T-cell (primary cell): ENCODE results near the gene UBE2E2. TPM values are rescaled to one million over a fixed set of nuclear protein-coding genes. Genes with fewer than 3 reads are reported as not detected.
A peak's percentile ranks its signal among the peaks of the same experiment; 100 is the strongest.

Experiments used
- ATAC-seq, 4 experiments: fragments of 200-7000 bp in 3 of 4; fragments of 150-1000 bp in 1 of 4; cut with Tn5 transposase; replicated peaks in 1 of 4; 1 replicate in 3 of 4; 2 replicates in 1 of 4; pipeline ENCODE4 v1.10.0; 2021; ENCODE audit warnings: moderate library complexity in 3 of 4, mild to moderate bottlenecking in 2 of 4, moderate number of reproducible peaks in 1 of 4
- CTCF ChIA-PET, 2 donors: fragments of 300-600 bp; sonication (Branson Sonifier 250); formaldehyde crosslinking; loops; one replicate each; lab custom pipeline; 2022; ENCODE audit warnings: antibody characterized with exemption in 2 of 2; lab: Charles Lee
- POLR2A ChIA-PET, 2 donors: fragments of 300-600 bp; sonication (Branson Sonifier 250); formaldehyde crosslinking; loops; one replicate each; lab custom pipeline; 2022; ENCODE audit warnings: antibody characterized with exemption in 2 of 2; lab: Charles Lee
- DNase-seq, 35 experiments: peaks; one replicate each; pipeline versions ENCODE4 v3.0.0 to v3.0.0-alpha.2; 2013 to 2023
- H3K27ac ChIP-seq: one replicate; pipeline ENCODE4 v1.5.1; 2013; ENCODE audit warnings: low read length
- H3K27me3 ChIP-seq, 2 experiments: replicated peaks in 1 of 2; 1 replicate in 1 of 2; 2 replicates in 1 of 2; pipeline versions ENCODE4 v1.6.1 to v1.7.0; 2013; ENCODE audit warnings: low read length in 1 of 2, mixed read lengths in 1 of 2; ENCODE audit not compliant: control insufficient read depth in 2 of 2, insufficient read depth in 2 of 2; ENCODE audit errors: extremely low read depth in 1 of 2
- H3K36me3 ChIP-seq, 2 donors: 1 replicate in 1 of 2; 2 replicates in 1 of 2; pipeline versions ENCODE4 v1.6.1 to v1.7.0; 2013; ENCODE audit warnings: low read length in 1 of 2; ENCODE audit not compliant: control insufficient read depth in 2 of 2, insufficient read depth in 1 of 2; ENCODE audit errors: extremely low read depth in 1 of 2
- H3K4me1 ChIP-seq, 2 experiments: 1 replicate in 1 of 2; 2 replicates in 1 of 2; pipeline versions ENCODE4 v1.6.1 to v1.7.0; 2013; ENCODE audit warnings: low read length in 2 of 2, mixed read lengths in 1 of 2; ENCODE audit not compliant: insufficient read depth in 2 of 2, control insufficient read depth in 1 of 2; ENCODE audit errors: extremely low read depth in 1 of 2
- H3K4me3 ChIP-seq, 2 donors: 1 replicate in 1 of 2; 2 replicates in 1 of 2; pipeline versions ENCODE4 v1.5.1 to v1.7.0; 2013; ENCODE audit warnings: mild to moderate bottlenecking in 2 of 2, low read length in 1 of 2, moderate library complexity in 1 of 2; ENCODE audit not compliant: control insufficient read depth in 1 of 2; ENCODE audit errors: extremely low read depth in 1 of 2
- H3K9me3 ChIP-seq: 2 replicates; pipeline ENCODE4 v1.7.0; 2013
- H3K27ac Mint-ChIP-seq, 2 donors: one replicate each; pipeline ENCODE4 v1.8.0; 2020 to 2021; ENCODE audit warnings: mild to moderate bottlenecking in 2 of 2, mixed read lengths in 2 of 2
- H3K27me3 Mint-ChIP-seq, 2 donors: one replicate each; pipeline ENCODE4 v1.8.0; 2021 to 2022; ENCODE audit warnings: mixed read lengths in 2 of 2
- H3K36me3 Mint-ChIP-seq: one replicate; pipeline ENCODE4 v1.8.0; 2021; ENCODE audit warnings: mixed read lengths
- H3K4me1 Mint-ChIP-seq, 3 donors: one replicate each; pipeline ENCODE4 v1.8.0; 2020 to 2022; ENCODE audit warnings: mixed read lengths in 3 of 3, mild to moderate bottlenecking in 1 of 3
- H3K4me3 Mint-ChIP-seq, 3 donors: one replicate each; pipeline ENCODE4 v1.8.0; 2020 to 2022; ENCODE audit warnings: mild to moderate bottlenecking in 3 of 3, mixed read lengths in 3 of 3, moderate library complexity in 3 of 3
- H3K9me3 Mint-ChIP-seq, 3 donors: one replicate each; pipeline ENCODE4 v1.8.0; 2020 to 2022; ENCODE audit warnings: mixed read lengths in 3 of 3
- WGBS: methylation state at CpG from one replicate; pipeline ENCODE4 v1.1.5; 2013; ENCODE audit warnings: missing lambda C conversion rate; ENCODE audit not compliant: insufficient coverage; 5-methylcytosine and 5-hydroxymethylcytosine counted together
- total RNA-seq, 35 experiments: library from RNA in 6 of 35; stranded (reverse) in 6 of 35; fragments of 120-200 nt in 1 of 35; gene quantifications; one replicate each; pipeline versions ENCODE4 v1.2.1 to v1.2.4 and lab custom pipeline; 2013 to 2026

Gene UBE2E2
- total RNA-seq, 5 donors from 2014 or later (not counting 1 experiment from before 2014, with no cell fraction given) = 7.2 to 17.6 (median 7.5) TPM

DNA sequence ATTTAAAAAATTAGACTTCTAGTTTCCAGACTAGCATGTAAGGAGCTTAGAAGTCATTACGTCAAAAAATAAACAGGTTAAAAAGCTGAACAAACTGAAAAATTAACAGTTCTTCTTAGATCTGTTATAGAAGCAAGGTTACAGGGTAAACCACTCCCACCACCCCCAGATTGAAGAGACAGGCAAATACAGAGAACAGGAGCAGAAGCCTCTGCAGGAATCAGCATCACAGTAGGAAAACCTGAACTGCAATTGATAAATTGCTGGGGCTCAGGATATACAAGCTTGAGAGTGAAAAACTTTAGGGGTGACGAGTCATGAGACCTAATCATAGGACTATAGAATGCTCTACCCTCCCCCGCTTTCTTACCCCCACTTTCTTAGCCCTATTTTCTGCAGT is 222.3 kb downstream of the UBE2E2 start:
- Mint-ChIP-seq H3K27me3 (peaks cover 0 to 2% of the 10 kb centered on the region in 2 donors), H3K27ac (no peak overlapping the region), H3K4me3 (no peak overlapping the region), H3K9me3 (no peaks in the 10 kb centered on the region), H3K36me3 (no peaks in the 10 kb centered on the region), H3K4me1 (peaks cover 0 to 2% (median 0%) of the 10 kb centered on the region in 3 donors)
- ChIA-PET CTCF (no interaction called here), POLR2A (no interaction called here)
- ATAC-seq (no peak), DNase-seq (no peak)
- no peak overlapping the region for H3K4me3 ChIP-seq
- no peak overlapping the region for H3K27ac ChIP-seq
- no CpG with 5 or more reads among the region's 3 CpGs for WGBS
- no peaks in the 10 kb centered on the region for H3K9me3 ChIP-seq
- H3K4me1 ChIP-seq = no peaks in the 10 kb centered on the region
- no peaks in the 10 kb centered on the region for H3K27me3 ChIP-seq
- no peaks in the 10 kb centered on the region for H3K36me3 ChIP-seq

DNA sequence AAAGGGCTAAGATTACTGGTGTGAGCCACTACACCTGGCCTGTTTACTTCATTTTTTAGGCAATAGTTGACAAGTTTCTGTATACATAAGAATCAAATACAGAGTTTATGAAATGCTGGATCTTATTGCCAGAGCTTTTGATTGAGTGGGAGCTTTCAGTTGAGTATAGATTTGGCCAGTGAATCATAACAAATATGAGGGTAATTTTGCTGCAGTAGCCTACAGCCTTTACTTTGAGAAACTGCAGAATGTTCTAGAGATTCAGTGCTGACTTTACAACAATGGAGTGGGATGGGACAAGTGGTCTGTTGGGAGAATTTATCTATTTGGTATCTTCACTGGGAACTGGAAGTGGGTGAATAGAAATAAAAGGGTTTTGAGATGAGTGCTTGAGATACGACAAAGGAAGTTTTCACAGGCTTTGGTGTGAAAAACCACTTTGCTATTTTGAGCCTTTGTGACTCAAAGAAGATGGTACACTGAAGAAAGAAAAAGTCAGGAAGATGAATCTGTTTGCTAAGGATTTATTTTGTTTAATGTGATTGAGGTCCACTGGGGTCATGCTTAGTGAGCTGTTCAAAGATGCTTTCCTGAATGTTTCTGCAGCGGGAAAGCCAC is 227.8 kb downstream of the UBE2E2 start:
- CTCF ChIA-PET = interaction anchor here in 1 of 2 donors (0.7 kb wide), 1 partner anchor 11 kb away, joined by 3 read pairs; no protein-coding TSS in a partner anchor
- no peaks in the 10 kb centered on the region for H3K4me1 ChIP-seq
- no peak overlapping the region for H3K4me3 Mint-ChIP-seq
- no peaks in the 10 kb centered on the region for H3K9me3 Mint-ChIP-seq
- POLR2A ChIA-PET = no interaction called here
- no peaks in the 10 kb centered on the region for H3K27me3 ChIP-seq
- no peak overlapping the region for H3K27ac Mint-ChIP-seq
- H3K4me1 Mint-ChIP-seq = peaks cover 9 to 16% (median 9%) of the 10 kb centered on the region in 3 donors
- H3K9me3 ChIP-seq = no peaks in the 10 kb centered on the region
- no peaks in the 10 kb centered on the region for H3K36me3 ChIP-seq
- DNase-seq = no peak
- H3K27me3 Mint-ChIP-seq = peaks cover 0 to 3% of the 10 kb centered on the region in 2 donors
- 0% methylated on average over 1 of the region's 2 CpGs for WGBS
- ATAC-seq = no peak
- no peaks in the 10 kb centered on the region for H3K36me3 Mint-ChIP-seq
- H3K27ac ChIP-seq = no peak overlapping the region
- H3K4me3 ChIP-seq = no peak overlapping the region

DNA sequence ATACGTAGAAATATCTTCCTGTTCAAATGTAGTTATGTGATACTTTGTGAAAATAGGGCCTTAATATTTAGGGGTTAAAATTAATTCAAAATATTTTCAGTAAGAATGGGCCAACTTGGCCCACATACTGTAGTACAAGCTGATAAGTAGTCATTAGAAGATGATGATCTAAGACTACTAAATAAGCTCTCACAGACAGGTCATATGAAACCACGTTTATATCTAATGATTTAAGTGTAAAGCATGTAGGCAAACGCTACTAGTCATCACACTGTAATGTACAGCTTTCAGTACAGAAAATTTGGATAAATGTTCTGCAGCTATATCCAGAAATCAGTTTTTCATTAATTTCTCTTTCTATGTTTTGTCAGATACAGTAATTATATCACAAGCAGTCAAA is 228.6 kb downstream of the UBE2E2 start:
- no peak overlapping the region for H3K27ac ChIP-seq

DNA sequence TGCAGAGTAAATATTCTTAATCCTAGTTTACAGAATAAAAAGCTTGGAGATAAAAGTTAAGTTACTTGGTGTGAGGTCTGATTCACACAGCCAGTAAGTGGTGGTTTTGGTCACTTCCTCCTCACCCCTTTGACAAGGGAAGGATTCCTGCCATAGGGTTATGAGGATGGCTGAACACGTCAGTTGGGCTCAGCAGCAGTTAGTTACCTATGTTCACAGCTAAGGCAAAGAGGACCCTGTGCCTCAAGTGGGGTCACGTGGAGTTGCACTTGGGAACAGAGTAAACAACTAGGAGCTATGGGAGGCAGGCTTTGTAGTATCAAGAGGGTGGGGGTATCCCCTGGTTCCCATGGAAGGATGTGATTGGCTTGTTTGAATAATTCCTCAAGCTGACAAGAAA is 232.2 kb downstream of the UBE2E2 start:
- H3K27ac ChIP-seq = no peak overlapping the region
- H3K4me3 ChIP-seq = no peak overlapping the region
- H3K36me3 ChIP-seq = no peaks in the 10 kb centered on the region
- peaks cover 5 to 6% of the 10 kb centered on the region in 2 experiments for H3K4me1 ChIP-seq
- H3K9me3 Mint-ChIP-seq = no peaks in the 10 kb centered on the region
- no peaks in the 10 kb centered on the region for H3K36me3 Mint-ChIP-seq
- H3K4me1 Mint-ChIP-seq = peaks cover 24 to 35% (median 28%) of the 10 kb centered on the region in 3 donors
- H3K27me3 ChIP-seq = no peaks in the 10 kb centered on the region
- ATAC-seq (no peak), DNase-seq (no peak)
- peaks cover 0 to 2% of the 10 kb centered on the region in 2 donors for H3K27me3 Mint-ChIP-seq
- 100% methylated on average over 1 of the region's 2 CpGs for WGBS
- ChIA-PET CTCF (no interaction called here), POLR2A (no interaction called here)
- no peaks in the 10 kb centered on the region for H3K9me3 ChIP-seq
- no peak overlapping the region for H3K4me3 Mint-ChIP-seq
- no peak overlapping the region for H3K27ac Mint-ChIP-seq

More for the DNA sequence above, 228.6 kb downstream of the UBE2E2 start:
- Histone ChIP-seq H3K36me3 (no peaks in the 10 kb centered on the region), H3K4me1 (no peaks in the 10 kb centered on the region), H3K4me3 (no peak overlapping the region), H3K9me3 (no peaks in the 10 kb centered on the region), H3K27me3 (no peaks in the 10 kb centered on the region)
- ChIA-PET CTCF (no interaction called here), POLR2A (interaction anchor here in 1 of 2 donors (0.6 kb wide), 1 partner anchor 472 kb away, joined by 6 read pairs; no protein-coding TSS in a partner anchor)
- Mint-ChIP-seq H3K36me3 (no peaks in the 10 kb centered on the region), H3K4me3 (no peak overlapping the region), H3K4me1 (peaks cover 9 to 16% (median 9%) of the 10 kb centered on the region in 3 donors), H3K9me3 (no peaks in the 10 kb centered on the region), H3K27ac (no peak overlapping the region), H3K27me3 (peaks cover 0 to 2% of the 10 kb centered on the region in 2 donors)
- DNase-seq (no peak), ATAC-seq (no peak)
- WGBS = no CpG with 5 or more reads among the region's 3 CpGs

DNA sequence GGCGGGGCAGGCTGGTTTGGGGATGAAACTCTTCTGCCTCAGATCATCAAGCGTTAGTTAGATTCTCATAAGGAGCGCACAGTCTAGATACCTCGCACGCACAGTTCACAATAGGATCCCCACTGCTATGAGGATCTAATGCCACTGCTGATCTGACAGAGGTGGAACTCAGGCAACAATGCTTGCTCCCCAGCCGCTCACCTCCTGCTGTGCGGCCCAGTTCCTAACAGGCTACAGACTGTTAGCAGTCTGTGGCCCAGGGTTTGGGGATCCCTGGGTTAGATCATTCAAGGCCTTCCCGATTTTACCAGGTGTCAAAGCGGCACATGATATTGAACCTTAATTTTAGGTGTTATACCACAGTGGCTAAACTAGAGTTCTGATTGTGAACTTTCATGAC is 232.8 kb downstream of the UBE2E2 start:
- Histone ChIP-seq H3K9me3 (no peaks in the 10 kb centered on the region), H3K27me3 (no peaks in the 10 kb centered on the region), H3K4me3 (no peak overlapping the region), H3K4me1 (peaks cover 5 to 7% of the 10 kb centered on the region in 2 experiments), H3K27ac (no peak overlapping the region), H3K36me3 (no peaks in the 10 kb centered on the region)
- Mint-ChIP-seq H3K4me3 (no peak overlapping the region), H3K9me3 (no peaks in the 10 kb centered on the region), H3K27me3 (peaks cover 0 to 2% of the 10 kb centered on the region in 2 donors), H3K27ac (no peak overlapping the region), H3K36me3 (no peaks in the 10 kb centered on the region), H3K4me1 (peaks cover 27 to 35% (median 29%) of the 10 kb centered on the region in 3 donors)
- no peak for ATAC-seq
- 94% methylated on average over 9 of the region's 9 CpGs for WGBS
- ChIA-PET CTCF (no interaction called here), POLR2A (no interaction called here)
- DNase-seq = no peak

DNA sequence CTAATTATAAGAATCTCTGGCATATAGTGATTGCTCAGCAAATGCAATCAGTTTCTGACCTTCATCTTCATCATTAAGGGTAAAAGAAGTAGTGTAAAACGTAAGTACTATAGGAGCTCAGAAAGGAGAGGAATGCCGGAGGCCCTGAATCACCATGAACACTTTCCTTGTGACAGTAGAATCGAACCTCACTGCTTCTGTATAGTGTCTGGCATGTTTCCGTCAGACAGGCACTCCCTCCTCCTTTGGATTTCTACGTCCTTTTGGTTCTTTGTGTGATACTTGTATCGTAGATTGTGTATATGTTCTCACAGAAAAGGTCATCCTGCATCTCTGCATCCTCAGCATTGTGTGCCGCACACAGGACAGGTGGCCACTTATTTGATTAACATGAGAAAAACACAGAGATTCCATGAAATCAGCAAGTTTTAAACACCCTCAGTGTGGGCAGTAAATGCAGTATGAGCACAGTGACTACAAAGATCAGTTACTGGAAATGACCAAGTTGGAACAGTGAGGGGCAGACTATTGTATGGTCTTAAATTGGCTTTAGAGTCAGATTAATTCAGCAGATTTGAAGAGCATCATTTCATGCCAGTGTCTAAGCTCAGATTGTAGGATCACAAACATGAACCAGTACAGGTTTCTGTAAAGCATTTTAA is 234.5 kb downstream of the UBE2E2 start:
- no peak overlapping the region for H3K27ac ChIP-seq
- ChIA-PET CTCF (no interaction called here), POLR2A (interaction anchor here in 1 of 2 donors (1.0 kb wide), 1 partner anchor 9 kb away, joined by 3 read pairs; no protein-coding TSS in a partner anchor)
- H3K9me3 ChIP-seq = no peaks in the 10 kb centered on the region
- ATAC-seq (no peak), DNase-seq (no peak)
- H3K4me1 Mint-ChIP-seq = peaks cover 33 to 37% (median 35%) of the 10 kb centered on the region in 3 donors
- no peaks in the 10 kb centered on the region for H3K9me3 Mint-ChIP-seq
- H3K27me3 Mint-ChIP-seq = peaks cover 0 to 2% of the 10 kb centered on the region in 2 donors
- no peaks in the 10 kb centered on the region for H3K27me3 ChIP-seq
- peaks cover 5 to 18% of the 10 kb centered on the region in 2 experiments for H3K4me1 ChIP-seq
- no peaks in the 10 kb centered on the region for H3K36me3 Mint-ChIP-seq
- no peaks in the 10 kb centered on the region for H3K36me3 ChIP-seq
- H3K4me3 Mint-ChIP-seq = no peak overlapping the region
- H3K27ac Mint-ChIP-seq = peak overlapping the region in 1 of 2 donors; percentile 2
- 92% methylated on average over 2 of the region's 7 CpGs for WGBS
- H3K4me3 ChIP-seq = no peak overlapping the region
